ENCODE data around the gene PRKN. TPM values are rescaled to one million over a fixed set of nuclear protein-coding genes. Genes with fewer than 3 reads are reported as not detected.

The PRKN gene
- total and polyA plus RNA-seq, 2 experiments from 2014 or later = 2.3 to 3.9 TPM

DNA sequence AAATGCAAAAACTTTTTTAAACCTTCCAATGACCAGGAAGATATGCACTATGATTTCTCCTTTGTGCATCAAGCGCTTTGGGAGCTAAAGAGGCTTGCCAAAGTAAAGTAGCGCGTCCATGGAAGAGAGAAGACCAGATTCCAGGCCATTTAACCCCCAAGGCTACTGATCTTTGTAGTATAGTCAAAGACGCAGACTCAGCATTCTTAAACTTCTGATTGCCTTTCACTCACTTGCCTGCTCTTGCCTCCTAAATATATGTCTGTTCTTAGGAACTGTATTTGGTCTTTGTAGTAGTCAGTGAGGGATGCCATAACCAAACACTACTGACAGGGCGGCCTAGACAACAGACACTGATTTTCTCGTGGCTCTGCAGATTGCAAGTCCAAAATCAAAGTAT is 426.4 kb downstream of the PRKN start:
- DNase-seq (ENCODE audit: low spot score) = no peak
- Histone ChIP-seq H3K79me2 (no peaks in the 10 kb centered on the region), H3K4me2 (no peak overlapping the region), H3K9me3 (ENCODE audit: low read depth) (no peaks in the 10 kb centered on the region), H3K9me2 (replicated peaks; ENCODE audit: insufficient read depth) (no peaks in the 10 kb centered on the region), H3K27ac (no peak overlapping the region), H4K20me1 (ENCODE audit: insufficient read depth, poor library complexity, severe bottlenecking) (no peaks in the 10 kb centered on the region), H3K4me1 (ENCODE audit: insufficient read depth) (no peaks in the 10 kb centered on the region), H3K27me3 (no peaks in the 10 kb centered on the region), H3K36me3 (replicated peaks; ENCODE audit: insufficient read depth, low read depth) (no peaks in the 10 kb centered on the region), H3K4me3 (no peak overlapping the region), H2AFZ (no peak overlapping the region)
- TF ChIP-seq EZH2phosphoT487 (IDR thresholded peaks at IDR 0.05; ENCODE audit: low read depth, severe bottlenecking, unreplicated experiment) = no peak
- TF ChIP-seq EZH2 (IDR thresholded peaks at IDR 0.05; ENCODE audit: borderline replicate concordance) = no peak
- TF ChIP-seq, protein P1, sequence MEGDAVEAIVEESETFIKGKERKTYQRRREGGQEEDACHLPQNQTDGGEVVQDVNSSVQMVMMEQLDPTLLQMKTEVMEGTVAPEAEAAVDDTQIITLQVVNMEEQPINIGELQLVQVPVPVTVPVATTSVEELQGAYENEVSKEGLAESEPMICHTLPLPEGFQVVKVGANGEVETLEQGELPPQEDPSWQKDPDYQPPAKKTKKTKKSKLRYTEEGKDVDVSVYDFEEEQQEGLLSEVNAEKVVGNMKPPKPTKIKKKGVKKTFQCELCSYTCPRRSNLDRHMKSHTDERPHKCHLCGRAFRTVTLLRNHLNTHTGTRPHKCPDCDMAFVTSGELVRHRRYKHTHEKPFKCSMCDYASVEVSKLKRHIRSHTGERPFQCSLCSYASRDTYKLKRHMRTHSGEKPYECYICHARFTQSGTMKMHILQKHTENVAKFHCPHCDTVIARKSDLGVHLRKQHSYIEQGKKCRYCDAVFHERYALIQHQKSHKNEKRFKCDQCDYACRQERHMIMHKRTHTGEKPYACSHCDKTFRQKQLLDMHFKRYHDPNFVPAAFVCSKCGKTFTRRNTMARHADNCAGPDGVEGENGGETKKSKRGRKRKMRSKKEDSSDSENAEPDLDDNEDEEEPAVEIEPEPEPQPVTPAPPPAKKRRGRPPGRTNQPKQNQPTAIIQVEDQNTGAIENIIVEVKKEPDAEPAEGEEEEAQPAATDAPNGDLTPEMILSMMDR (IDR thresholded peaks at IDR 0.05; ENCODE audit: poor library complexity) = no peak
- 85% methylated on average over 6 of the region's 6 CpGs for WGBS (ENCODE audit: low lambda C conversion rate, missing lambda C conversion rate)

DNA sequence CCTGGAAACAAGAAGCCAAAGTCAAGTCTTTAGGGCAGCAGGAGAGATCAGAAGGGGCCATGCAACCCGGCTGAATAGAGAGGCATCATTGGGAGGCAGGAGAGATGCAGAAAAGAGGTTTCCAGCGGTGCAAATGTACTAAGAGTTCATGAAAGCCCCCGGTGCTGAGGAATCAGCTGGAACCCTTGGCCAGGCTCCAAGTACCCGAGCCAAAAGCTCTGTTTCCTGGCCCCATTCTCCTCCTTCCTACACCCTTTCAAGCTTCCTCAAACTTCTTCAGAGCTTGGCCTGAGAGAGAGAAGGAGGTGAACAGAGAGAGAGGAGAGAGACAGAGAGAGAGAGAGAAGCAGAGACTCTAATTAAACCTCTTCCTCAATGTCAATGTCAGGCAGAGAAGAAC is 433.5 kb downstream of the PRKN start:
- no peaks in the 10 kb centered on the region for H4K20me1 ChIP-seq (ENCODE audit: insufficient read depth, poor library complexity, severe bottlenecking)
- no peaks in the 10 kb centered on the region for H3K9me2 ChIP-seq (replicated peaks; ENCODE audit: insufficient read depth)
- no peaks in the 10 kb centered on the region for H3K79me2 ChIP-seq
- no peak overlapping the region for H2AFZ ChIP-seq
- H3K9me3 ChIP-seq (ENCODE audit: low read depth) = no peaks in the 10 kb centered on the region
- WGBS (ENCODE audit: low lambda C conversion rate, missing lambda C conversion rate) = 85% methylated on average over 4 of the region's 4 CpGs
- no peak for DNase-seq (ENCODE audit: low spot score)
- H3K36me3 ChIP-seq (replicated peaks; ENCODE audit: insufficient read depth, low read depth) = no peaks in the 10 kb centered on the region
- TF ChIP-seq EZH2phosphoT487 (IDR thresholded peaks at IDR 0.05; ENCODE audit: low read depth, severe bottlenecking, unreplicated experiment) = no peak
- TF ChIP-seq, protein P1 (IDR thresholded peaks at IDR 0.05; ENCODE audit: poor library complexity) = no peak
- no peak for TF ChIP-seq EZH2 (IDR thresholded peaks at IDR 0.05; ENCODE audit: borderline replicate concordance)
- H3K4me3 ChIP-seq = no peak overlapping the region
- H3K27me3 ChIP-seq = no peaks in the 10 kb centered on the region
- H3K4me1 ChIP-seq (ENCODE audit: insufficient read depth) = no peaks in the 10 kb centered on the region
- no peak overlapping the region for H3K4me2 ChIP-seq
- no peak overlapping the region for H3K27ac ChIP-seq

DNA sequence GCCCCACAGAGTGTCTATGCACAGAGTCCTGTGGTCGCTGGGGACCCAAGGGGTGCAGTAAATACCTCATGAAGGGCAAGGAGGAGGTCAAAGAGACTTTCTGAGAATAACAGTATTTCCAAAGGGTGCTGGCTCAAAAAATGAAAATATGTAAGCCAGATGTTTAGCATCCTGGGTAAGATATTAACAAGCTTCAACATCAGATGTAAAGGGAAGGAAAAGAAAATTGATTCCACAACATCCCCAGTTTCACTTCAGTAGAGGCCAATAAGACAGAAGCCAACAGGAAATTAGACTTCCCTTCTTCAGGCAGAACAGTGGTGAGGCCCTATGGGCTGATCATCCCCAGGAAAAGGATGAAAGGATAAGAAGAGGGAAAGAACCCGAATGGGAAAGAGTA is 434.7 kb downstream of the PRKN start:
- Histone ChIP-seq H3K27ac (no peak overlapping the region), H3K4me2 (no peak overlapping the region), H3K9me3 (ENCODE audit: low read depth) (no peaks in the 10 kb centered on the region), H3K9me2 (replicated peaks; ENCODE audit: insufficient read depth) (no peaks in the 10 kb centered on the region), H3K27me3 (no peaks in the 10 kb centered on the region), H3K4me3 (no peak overlapping the region), H3K79me2 (no peaks in the 10 kb centered on the region), H4K20me1 (ENCODE audit: insufficient read depth, poor library complexity, severe bottlenecking) (no peaks in the 10 kb centered on the region), H3K36me3 (replicated peaks; ENCODE audit: insufficient read depth, low read depth) (no peaks in the 10 kb centered on the region), H2AFZ (no peak overlapping the region), H3K4me1 (ENCODE audit: insufficient read depth) (no peaks in the 10 kb centered on the region)
- DNase-seq (ENCODE audit: low spot score) = no peak
- WGBS (ENCODE audit: low lambda C conversion rate, missing lambda C conversion rate) = 92% methylated on average over 2 of the region's 2 CpGs
- TF ChIP-seq EZH2phosphoT487 (IDR thresholded peaks at IDR 0.05; ENCODE audit: low read depth, severe bottlenecking, unreplicated experiment) = no peak

DNA sequence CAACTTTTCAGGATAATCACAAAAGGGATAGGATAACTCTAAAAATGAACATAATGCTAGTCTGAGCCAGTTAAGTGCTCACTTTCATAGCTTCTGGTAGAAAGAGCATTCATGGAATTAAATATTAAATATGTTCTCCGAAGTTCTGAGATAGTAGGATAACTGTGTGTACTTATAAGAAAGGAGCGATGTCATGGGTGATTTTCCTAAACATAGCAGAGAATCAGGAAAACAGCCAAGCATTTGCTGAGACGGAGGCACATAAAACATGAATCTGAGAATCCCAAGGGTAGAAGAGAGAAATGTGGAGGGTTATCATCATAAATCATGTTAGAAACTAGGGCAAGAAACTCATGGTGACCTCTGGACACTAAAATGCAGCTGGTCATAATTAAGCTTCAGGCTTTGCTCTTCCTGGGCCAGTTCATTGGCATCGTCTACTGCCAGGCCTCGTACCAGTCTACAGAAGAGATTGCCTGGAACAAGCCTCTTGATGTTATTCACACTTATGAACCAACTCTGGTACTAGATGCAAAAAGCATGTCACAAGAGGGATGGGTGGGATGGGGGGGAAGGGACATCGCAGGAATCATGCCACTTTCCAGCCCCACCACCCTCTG is 436.6 kb downstream of the PRKN start:
- Histone ChIP-seq H3K9me2 (replicated peaks; ENCODE audit: insufficient read depth) (no peaks in the 10 kb centered on the region), H3K79me2 (no peaks in the 10 kb centered on the region), H3K4me3 (no peak overlapping the region), H2AFZ (no peak overlapping the region), H3K27ac (no peak overlapping the region), H3K27me3 (no peaks in the 10 kb centered on the region), H3K4me2 (no peak overlapping the region), H4K20me1 (ENCODE audit: insufficient read depth, poor library complexity, severe bottlenecking) (no peaks in the 10 kb centered on the region), H3K4me1 (ENCODE audit: insufficient read depth) (no peaks in the 10 kb centered on the region), H3K36me3 (replicated peaks; ENCODE audit: insufficient read depth, low read depth) (no peaks in the 10 kb centered on the region), H3K9me3 (ENCODE audit: low read depth) (no peaks in the 10 kb centered on the region)
- DNase-seq (ENCODE audit: low spot score) = no peak
- TF ChIP-seq, protein P1 (IDR thresholded peaks at IDR 0.05; ENCODE audit: poor library complexity) = no peak
- TF ChIP-seq EZH2phosphoT487 (IDR thresholded peaks at IDR 0.05; ENCODE audit: low read depth, severe bottlenecking, unreplicated experiment) = no peak
- no peak for TF ChIP-seq EZH2 (IDR thresholded peaks at IDR 0.05; ENCODE audit: borderline replicate concordance)
- WGBS (ENCODE audit: low lambda C conversion rate, missing lambda C conversion rate) = 84% methylated on average over 6 of the region's 6 CpGs
